SK-MEL-5 (cell line): ENCODE measurements around the gene ANKRD63. TPM values are rescaled to one million over a fixed set of nuclear protein-coding genes. Genes with fewer than 3 reads are reported as not detected.
A peak's percentile ranks its signal among the peaks of the same experiment; 100 is the strongest.

Source experiments
- DNase-seq: peaks from one replicate; pipeline ENCODE4 v3.0.0-alpha.2; 2016; ENCODE audit warnings: low read depth, low spot score
- in situ Hi-C: cut with HindIII; loops from 2 replicates; pipeline ENCODE4 v1.10.0; 2016; ENCODE audit warnings: low sequenced_read_pairs, high pct_unique_total_duplicates, low pct_unique_long_range_greater_than_20kb
- total RNA-seq: library from RNA; depleted of rRNA; stranded (reverse); fragments of >200 nt; shearing (Covaris generic); gene quantifications from 2 replicates; pipeline ENCODE4 v1.2.3, GENCODE V29; 2014

ANKRD63 gene
- total RNA-seq, 1 experiment from 2014 or later = 0.16 TPM

DNA sequence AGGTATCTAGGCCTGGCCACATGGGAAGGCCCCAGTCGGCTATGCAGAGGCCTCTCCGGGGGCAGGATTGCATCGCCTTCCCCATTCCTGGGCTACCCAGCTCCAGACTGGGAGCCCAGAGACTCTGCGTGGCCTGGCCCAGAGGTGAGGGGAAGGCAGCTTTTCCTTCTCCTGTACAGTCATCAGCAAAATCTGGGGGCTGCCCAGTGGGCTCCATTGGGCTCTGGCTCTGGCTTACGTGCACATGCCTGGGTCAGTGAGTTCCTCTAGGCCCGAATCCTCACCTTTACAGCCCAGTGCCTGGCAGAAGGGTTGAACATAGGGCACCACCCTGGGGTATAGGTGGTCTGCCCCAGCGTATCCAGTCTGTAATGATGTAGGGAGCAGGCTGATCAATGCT is 3.9 kb upstream of the ANKRD63 start:
- DNase-seq = no peak
- in situ Hi-C loops = no loop called here

DNA sequence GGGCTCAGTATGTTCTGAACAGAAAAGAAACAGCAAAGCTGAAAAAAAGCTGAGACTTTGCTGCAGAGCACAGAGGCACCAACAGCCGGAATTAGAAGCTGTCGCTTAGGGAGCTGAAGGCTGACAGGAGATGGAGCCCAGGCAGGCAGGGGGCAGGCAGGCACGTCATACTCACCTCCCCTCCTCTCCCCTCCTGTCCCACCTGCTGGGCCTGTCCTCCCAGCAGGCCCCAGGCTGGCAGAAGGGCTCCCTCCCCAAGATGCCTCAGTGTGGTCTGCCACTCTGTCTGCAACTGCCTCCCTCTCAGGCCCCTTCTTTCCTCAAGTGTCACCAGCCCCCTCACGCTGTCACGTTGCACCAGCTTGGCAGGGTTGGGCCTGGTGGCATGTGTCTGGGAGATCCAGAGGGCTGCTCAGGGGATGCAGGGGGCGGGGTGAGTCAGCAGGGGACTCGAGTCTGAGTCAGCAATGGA is 3.2 kb upstream of the ANKRD63 start:
- DNase-seq = no peak
- in situ Hi-C loops = no loop called here

DNA sequence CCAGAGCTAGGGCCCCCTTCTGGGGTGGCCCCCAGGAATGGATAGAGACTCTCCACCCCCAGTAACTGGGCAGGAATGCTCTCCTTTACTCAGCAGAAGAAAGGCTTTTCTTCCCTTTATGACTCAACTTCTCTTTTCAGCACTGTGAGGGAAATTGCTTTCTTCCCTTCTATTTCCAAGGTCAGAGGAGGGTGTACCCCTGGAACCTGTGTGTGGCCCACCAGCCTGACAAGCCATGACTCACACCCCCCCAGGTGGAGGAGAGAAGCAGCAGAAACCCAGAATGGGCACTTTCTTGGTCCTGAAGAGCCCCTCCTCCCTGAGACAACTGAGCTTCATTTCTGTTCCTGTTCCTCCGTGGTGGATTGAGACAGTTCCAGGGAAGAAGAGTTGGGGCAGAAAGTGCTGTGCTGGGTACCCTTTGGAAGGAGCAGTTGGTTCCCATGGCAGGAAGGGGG is 2.7 kb upstream of the ANKRD63 start:
- in situ Hi-C loops = no loop called here
- no peak for DNase-seq

DNA sequence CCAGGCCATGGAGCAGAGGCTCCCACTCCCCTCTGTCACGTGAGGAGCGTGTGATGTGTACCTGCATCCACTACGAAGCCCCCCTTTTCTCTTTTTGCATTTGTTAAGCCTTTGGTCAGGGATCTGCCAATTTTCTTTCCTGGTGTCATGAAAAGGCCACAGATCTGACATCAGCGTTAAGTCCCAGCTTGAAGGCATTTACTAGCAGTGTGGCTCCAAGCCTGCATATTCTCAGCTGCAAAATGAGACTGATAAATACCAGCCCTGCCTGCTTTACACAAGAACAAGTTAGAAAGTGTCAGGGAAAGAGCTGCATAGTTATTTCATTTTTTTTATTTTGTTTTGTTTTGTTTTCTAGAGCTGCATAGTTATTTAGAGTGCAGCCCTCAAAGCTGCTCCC is 2.3 kb upstream of the ANKRD63 start:
- no peak for DNase-seq

DNA sequence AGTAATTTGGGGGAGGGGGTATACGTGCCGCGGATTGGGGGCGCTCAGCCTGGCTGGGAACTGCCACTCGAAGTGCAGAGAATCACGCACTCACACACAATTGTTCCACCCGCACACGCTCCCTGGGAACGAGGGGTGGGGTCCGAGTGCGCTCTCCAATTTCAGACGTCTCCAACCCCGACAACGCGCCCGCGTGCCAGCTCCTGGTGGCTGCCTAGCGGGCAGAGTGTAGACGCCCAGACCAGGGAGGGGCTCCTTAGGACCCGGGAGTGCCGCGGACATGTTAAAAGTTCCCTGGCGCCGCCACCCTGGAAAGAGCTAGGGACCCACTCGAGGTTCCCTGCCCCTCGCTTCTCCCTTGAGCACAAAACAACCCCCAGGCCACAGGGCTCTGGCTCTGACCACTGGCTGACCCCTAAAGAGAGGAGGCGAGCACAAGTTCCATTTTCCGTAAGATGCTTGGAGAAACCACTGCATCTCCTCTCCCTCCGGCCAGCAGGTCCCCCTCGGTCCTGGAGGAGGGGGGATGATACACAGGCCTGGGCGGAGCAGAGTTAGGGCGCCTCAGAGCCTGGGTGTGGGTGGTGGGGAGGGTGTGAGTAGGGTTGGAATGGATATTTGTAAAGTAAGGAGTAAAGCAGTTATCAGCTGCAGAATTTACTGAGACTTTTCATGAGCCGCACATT is 894 bp upstream of the ANKRD63 start:
- DNase-seq = no peak
- in situ Hi-C loops = no loop called here

More for the DNA sequence above, 2.3 kb upstream of the ANKRD63 start:
- in situ Hi-C loops = no loop called here

DNA sequence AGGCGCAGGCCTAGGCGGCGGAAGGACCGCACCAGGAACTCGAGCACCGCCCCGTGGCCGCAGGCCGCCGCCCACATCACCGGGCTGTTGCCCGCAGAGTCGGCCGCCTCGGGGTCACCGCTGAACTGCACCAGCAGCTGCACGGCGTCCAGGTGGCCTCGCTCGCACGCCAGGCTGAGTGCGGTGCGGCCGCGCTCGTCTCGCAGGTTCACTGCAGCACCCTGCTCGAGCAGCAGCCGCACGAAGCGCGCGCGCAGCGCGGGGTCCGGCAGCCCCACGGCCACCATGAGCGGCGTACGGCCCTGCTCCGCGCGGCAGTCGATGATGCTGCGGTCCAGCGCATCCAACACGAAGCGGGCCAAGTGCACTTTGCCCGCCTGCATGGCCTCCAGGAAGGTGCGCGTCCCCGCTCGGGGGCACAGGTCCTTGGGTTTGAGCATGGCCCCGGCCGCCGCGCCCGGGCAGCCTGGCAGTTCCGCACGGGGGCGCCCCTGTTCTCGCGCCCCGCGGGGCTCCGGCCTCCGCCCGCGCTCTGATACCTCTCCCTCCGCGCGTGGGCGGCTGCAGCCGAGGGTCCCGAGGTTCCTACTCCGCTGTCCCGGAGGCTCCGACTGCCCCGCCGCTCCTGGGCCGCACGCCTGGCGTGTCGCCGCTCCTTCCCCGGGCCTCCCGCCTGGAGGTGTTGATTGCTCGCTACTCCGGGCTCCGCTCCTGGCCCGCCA is 556 bp downstream of the ANKRD63 start:
- in situ Hi-C loops = no loop called here
- peak; percentile 21 for DNase-seq

DNA sequence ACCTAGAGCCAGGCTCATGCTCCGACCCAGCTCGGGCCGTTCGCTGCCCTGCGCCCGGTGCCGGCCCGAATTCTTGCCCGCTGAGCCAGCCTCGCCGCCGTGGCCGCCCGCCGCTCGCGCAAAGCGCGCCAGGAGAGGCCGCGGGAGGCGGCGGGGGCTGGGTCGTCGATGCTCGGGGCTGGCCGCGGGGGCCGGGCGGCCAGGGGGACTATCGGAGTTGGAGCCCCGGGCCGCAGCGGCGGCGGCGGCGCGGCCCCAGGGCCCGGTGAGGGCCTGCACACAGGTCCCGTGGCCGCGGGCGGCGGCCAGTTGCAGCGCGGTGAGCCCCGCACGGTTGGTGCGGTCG is 1.1 kb downstream of the ANKRD63 start:
- in situ Hi-C loops = no loop called here
- no peak for DNase-seq

DNA sequence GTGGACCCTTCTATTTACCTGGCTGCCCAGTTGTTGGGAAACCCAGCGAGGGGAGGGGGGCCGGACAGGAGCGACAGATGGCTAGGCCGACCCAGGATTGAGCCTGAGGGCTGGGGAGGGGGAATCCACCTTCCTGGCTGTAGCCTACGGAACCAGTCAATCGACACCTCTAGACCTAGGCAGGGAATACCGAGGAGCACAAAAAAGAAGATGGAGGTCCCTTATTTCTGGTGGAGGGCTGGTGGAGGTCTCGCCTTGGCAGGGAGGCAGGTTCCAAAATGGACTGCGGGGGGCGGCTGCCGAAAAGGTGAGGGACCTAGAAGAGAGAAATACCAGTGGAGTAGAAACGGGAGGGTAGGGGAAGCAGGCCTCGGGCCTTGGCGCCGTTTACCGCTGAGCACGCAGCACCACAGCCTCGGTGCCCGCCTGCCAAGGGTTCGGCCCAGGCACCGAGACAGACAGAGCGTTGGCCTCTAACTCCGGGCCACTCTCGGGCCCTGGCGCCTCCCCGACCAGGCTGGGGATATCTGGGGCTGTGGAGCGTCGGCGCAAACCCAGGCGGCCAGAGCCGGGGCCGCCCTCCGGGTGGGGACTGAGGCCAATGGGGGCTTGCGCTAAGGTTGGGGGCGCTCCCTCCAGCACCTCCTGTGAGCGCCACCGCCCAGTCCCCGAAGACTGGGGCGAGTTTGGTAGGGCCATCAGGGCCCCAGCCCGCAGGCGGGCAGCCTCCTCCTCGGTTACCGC is 1.6 kb downstream of the ANKRD63 start:
- in situ Hi-C loops = no loop called here
- DNase-seq = no peak

DNA sequence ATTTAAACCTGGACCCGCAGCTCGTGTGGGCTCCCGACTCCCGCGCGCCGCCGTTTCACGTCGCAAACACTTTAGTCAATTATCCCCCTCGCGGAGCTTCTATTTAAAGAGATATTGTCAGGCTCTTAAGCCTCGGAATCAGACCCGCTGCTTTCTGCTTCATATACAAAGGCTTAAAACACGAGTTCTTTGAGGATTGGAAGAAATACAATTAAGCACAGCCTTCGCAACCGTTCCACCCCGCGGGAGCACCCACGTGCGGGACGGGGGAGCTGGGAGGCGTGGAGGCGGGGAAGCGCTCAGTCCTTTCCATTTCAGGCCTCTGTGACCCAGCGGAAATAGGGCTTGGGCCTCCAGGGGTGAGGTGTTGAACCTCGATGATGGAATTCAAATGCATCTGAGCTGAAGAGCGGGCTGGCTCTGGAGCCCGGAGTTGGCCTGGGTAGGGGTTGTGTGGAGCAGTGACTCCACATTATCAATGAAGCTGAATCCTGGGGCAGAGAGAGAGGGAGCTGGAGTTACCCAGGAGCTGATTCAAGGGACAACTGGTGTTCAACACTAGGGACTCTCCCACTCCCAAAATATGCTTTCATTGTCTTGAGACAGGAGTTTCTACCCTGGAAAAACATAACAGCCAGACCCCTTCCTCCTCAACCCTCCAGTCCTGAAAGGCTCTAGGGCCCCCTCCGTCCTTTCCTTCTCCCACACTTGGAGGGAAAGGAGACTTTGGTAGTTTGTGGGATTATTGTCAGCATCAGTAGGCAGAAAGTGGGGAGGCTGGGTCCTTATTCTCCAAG is 2.4 kb downstream of the ANKRD63 start:
- in situ Hi-C loops = no loop called here
- DNase-seq = no peak

DNA sequence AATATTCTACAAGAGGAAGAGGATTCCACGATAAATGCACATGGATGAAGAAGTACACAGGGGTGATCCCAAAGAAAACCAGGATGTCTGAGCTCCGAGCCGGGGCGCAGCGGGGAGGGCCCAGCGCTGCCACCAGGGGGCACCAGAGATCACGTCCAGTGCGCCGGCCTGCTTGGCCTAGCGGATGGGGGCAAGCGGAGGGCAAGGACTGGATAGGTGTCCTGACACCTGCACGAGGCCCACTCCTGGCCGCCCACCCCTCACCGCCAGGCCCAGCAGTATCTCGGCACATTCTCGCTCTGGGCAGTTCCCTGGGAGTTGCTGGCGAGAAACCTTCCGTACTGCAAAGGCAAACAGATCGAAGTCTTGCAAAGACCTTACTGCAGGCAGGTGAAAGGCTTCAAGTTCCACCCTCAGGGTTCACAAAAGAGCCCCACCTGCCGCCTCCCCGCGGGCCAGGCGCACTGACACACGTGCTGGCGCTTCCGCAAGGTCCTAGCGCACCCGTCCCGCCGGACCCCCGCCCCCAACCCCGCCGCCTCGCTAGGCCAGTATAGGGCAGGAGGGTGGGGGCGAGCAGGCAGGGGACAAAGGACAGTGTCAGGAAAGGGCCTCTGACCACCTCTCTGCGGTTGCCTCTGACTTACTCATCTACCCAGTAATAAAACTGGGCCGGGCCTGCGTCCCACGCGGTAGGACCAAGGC is 3.3 kb downstream of the ANKRD63 start:
- peak; percentile 57 for DNase-seq
- in situ Hi-C loops = no loop called here

DNA sequence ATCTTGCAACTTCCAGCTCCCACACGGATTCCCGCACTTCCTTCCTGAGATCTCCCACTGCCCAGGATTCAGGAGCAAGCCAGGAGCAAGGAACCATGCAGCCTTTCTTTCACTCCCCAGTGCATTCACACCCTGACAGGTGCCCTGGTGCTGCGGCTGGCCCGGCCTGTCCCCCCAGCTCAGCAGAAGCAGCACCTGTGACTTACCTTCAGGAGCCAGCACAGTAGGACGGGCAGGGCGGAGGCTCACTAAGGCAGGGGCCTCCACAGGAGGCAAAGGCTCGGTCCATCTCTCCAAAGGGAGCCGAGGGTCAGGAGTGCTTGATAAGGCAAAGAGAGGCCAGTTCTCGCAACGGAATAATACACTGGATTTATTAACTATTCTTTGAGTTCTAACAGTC is 4.8 kb downstream of the ANKRD63 start:
- in situ Hi-C loops = no loop called here
- DNase-seq = no peak

DNA sequence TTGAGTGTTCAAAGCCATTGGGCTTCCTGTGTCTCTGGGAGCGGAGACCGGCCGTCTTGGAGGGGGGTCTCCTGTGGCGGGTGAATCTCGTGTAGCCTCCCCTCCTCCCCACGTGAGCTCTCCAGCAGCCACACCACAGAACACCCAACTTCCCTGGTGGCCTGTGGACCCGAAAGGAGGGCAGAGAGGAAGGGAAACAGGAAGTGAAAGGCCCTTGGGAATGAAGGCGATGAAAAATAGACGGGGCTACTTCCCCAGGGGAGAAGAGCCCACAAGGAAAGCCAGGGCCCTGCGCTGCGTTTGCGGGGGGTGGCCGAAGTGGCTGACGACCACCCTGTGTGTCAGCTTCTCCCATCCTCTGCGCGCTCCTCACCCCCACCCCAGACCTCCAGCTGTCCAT is 5.4 kb downstream of the ANKRD63 start:
- in situ Hi-C loops = no loop called here
- DNase-seq = no peak

DNA sequence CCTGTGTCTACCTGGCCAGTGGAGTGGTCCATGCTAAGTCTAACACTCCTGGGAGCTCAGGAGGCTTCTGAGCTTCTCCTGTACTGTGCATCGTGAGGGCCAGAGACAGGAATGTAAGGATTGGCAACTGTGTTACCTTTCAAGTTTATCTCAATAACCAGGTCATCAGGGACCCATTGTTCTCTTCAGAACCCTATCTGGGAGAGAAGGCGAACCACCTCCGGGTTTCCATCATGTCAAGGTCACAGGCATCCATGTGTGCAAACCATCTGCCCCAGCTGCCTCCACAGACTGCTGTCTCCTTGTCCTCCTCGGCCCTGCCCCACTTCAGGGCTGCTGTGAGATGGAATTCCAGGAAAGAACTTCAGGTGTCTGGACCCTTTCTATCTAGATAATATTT is 5.9 kb downstream of the ANKRD63 start:
- in situ Hi-C loops = no loop called here
- DNase-seq = no peak

DNA sequence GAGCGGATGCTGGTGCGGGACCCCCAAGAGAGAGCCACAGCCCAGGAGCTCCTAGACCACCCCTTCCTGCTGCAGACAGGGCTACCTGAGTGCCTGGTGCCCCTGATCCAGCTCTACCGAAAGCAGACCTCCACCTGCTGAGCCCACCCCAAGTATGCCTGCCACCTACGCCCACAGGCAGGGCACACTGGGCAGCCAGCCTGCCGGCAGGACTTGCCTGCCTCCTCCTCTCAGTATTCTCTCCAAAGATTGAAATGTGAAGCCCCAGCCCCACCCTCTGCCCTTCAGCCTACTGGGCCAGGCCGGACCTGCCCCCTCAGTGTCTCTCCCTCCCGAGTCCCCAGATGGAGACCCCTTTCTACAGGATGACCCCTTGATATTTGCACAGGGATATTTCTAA is 6.9 kb downstream of the ANKRD63 start:
- in situ Hi-C loops = no loop called here
- no peak for DNase-seq

DNA sequence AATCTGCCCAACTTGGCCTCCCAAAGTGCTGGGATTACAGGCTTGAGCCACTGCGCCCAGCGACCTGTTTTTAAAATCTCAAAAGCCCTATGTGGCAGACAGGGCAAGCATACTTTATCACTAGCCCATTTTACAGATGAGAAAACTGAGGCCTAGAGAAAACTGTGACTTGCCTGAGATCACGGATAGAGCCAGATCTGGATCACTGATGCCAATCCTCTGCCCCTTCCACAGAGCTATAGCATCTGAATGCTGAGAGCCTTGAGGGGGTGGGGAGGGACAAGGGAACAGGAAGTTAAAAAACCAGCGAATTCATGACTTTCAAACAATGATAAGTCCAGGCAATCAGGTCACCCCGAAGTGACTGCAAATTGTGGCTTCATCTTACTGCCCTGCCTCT is 7.3 kb downstream of the ANKRD63 start:
- in situ Hi-C loops = no loop called here
- no peak for DNase-seq

DNA sequence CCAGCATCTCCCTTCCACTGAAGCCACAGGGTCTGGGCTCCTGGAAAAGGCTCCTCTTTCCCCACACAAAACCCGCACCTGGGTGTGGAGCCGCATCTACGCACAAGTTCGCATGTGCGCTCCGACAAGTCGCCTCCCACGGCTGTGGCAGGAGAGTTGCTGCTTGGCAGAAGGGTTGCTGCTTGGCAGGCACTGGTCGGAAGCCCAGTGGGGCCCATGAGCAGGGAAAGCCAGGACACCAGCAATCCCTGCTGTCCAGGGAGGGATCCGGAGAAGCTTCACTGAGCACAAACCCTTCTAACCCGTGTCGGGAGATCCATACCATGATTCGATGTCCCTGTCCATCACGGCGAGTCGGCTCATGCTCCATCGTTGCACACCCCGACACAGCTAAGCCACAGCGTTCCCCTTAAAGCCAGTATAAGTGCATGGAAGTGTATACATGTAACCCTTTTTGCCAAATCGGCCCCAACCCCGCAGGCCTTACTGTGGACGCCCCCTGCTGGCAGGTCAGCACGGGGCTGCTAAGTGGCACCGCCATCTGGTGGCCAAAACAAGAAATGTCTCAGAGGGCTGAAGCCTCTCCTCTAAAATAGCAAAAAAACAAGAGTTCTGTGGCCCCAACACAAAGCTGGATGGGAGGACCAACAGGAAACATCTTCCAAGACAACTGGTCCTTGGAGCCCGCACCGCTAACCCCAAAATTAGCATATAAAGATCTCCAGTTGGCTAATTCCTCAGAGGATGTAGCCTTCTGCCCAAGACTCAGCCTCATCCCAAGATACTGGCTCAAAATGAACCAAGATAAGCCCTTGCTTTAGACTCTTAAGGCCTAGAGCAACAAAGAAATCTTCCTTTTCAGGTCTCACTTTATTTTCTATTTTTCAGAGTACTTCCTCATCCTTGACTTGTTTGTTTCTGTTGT is 8.3 kb downstream of the ANKRD63 start:
- peak; percentile 83 for DNase-seq
- in situ Hi-C loops = no loop called here
